Keratinocyte (primary cell): Measurements from ENCODE around the gene TRPV4. TPM values are rescaled to one million over a fixed set of nuclear protein-coding genes. Genes with fewer than 3 reads are reported as not detected.

ENCODE experiments used
- DNase-seq: peaks from one replicate; pipeline ENCODE4 v3.0.0-alpha.2; 2011; ENCODE audit warnings: low read depth, missing footprints, low spot score
- FAIRE-seq: peaks from 2 replicates; lab custom pipeline; 2011; peaks lifted over from hg19 to GRCh38; lab: Jason Lieb, UNC
- H2AFZ ChIP-seq: 2 replicates; pipeline ENCODE4 v1.6.0; 2012; ENCODE audit warnings: low read length, control low read depth, inconsistent platforms; ENCODE audit not compliant: control insufficient read depth
- H3K27ac ChIP-seq: 2 replicates; pipeline ENCODE4 v1.5.1; 2011; ENCODE audit warnings: low read length; ENCODE audit not compliant: control insufficient read depth, insufficient read depth
- H3K27me3 ChIP-seq: 3 replicates; pipeline ENCODE4 v1.6.0; 2011; ENCODE audit warnings: low read length; ENCODE audit not compliant: control insufficient read depth, insufficient read depth; ENCODE audit errors: extremely low read depth
- H3K36me3 ChIP-seq, 2 experiments: 2 replicates in 1 of 2; 3 replicates in 1 of 2; pipeline ENCODE4 v1.5.1; 2011; ENCODE audit warnings: low read length in 2 of 2, mild to moderate bottlenecking in 1 of 2; ENCODE audit not compliant: control insufficient read depth in 2 of 2, insufficient read depth in 2 of 2; ENCODE audit errors: extremely low read depth in 1 of 2
- H3K4me1 ChIP-seq: 3 replicates; pipeline ENCODE4 v1.5.1; 2011; ENCODE audit warnings: low read length; ENCODE audit not compliant: control insufficient read depth, insufficient read depth; ENCODE audit errors: extremely low read depth
- H3K4me2 ChIP-seq: 3 replicates; pipeline ENCODE4 v1.6.0; 2011; ENCODE audit warnings: low read depth, low read length; ENCODE audit not compliant: control insufficient read depth, insufficient read depth; ENCODE audit errors: extremely low read depth
- H3K4me3 ChIP-seq, 3 experiments: fragments of 200-600 bp in 1 of 3; sonication (generic) in 1 of 3; 2 replicates in 2 of 3; 3 replicates in 1 of 3; pipeline ENCODE4 v1.5.1; 2011 to 2016; ENCODE audit warnings: low read length in 3 of 3, mild to moderate bottlenecking in 3 of 3, control low read depth in 2 of 3, inconsistent platforms in 1 of 3, low read depth in 1 of 3, mixed read lengths in 1 of 3, mixed run types in 1 of 3, moderate library complexity in 1 of 3; ENCODE audit not compliant: control insufficient read depth in 2 of 3, insufficient read depth in 2 of 3; ENCODE audit errors: extremely low read depth in 1 of 3
- H3K79me2 ChIP-seq: 2 replicates; pipeline ENCODE4 v1.6.0; 2012; ENCODE audit warnings: low read length; ENCODE audit not compliant: control insufficient read depth, insufficient read depth
- H3K9ac ChIP-seq: 3 replicates; pipeline ENCODE4 v1.6.0; 2011; ENCODE audit warnings: low read length; ENCODE audit not compliant: control insufficient read depth, insufficient read depth; ENCODE audit errors: extremely low read depth
- H3K9me1 ChIP-seq: 3 replicates; pipeline ENCODE4 v1.6.0; 2011; ENCODE audit warnings: low read length; ENCODE audit not compliant: control insufficient read depth, insufficient read depth; ENCODE audit errors: extremely low read depth
- H3K9me3 ChIP-seq: 2 replicates; pipeline ENCODE4 v1.5.1; 2012; ENCODE audit warnings: low read depth, low read length; ENCODE audit not compliant: control insufficient read depth
- H4K20me1 ChIP-seq: 3 replicates; pipeline ENCODE4 v1.6.0; 2011; ENCODE audit warnings: low read length; ENCODE audit not compliant: control insufficient read depth, insufficient read depth; ENCODE audit errors: extremely low read depth
- CTCF ChIP-seq, 3 experiments: IDR thresholded peaks in 1 of 3; conservative IDR thresholded peaks in 1 of 3; optimal IDR thresholded peaks in 1 of 3; 2 replicates in 2 of 3; 3 replicates in 1 of 3; pipeline versions ENCODE3 to v1.5.1; 2011; ENCODE audit warnings: low read length in 3 of 3, mild to moderate bottlenecking in 3 of 3, moderate library complexity in 2 of 3, control low read depth in 1 of 3, inconsistent platforms in 1 of 3; ENCODE audit not compliant: insufficient read depth in 2 of 3; ENCODE audit errors: extremely low read depth in 1 of 3
- EZH2 ChIP-seq: IDR thresholded peaks from one replicate; pipeline ENCODE4 v1.6.1; 2012; ENCODE audit warnings: inconsistent platforms, mild to moderate bottlenecking, low read length, moderate library complexity
- dilution Hi-C: fragments of 300-500 bp; cut with MboI; formaldehyde crosslinking; loops from one replicate; pipeline ENCODE4 v1.7.0; 2020; ENCODE audit warnings: low sequenced_read_pairs; ENCODE audit not compliant: extremely low pct_ligation_motif_present
- polyA plus RNA-seq, 5 experiments: library from polyadenylated mRNA; depleted of rRNA in 3 of 5; stranded (reverse) in 3 of 5; stranded (forward) in 1 of 5; unstranded in 1 of 5; fragments of >200 nt; gene quantifications; 1 replicate in 1 of 5; 2 replicates in 3 of 5; 3 replicates in 1 of 5; pipeline versions ENCODE4 v1.2.1 to v1.2.3, GENCODE V29; 2011 to 2012; ENCODE audit warnings: missing spikeins in 2 of 5, low read depth in 1 of 5, low replicate concordance in 1 of 5
- small RNA-seq, 3 experiments: library from RNA; depleted of rRNA; stranded (forward); fragments of <200 nt; gene quantifications; one replicate each; pipeline ENCODE3, GENCODE V24; 2012; ENCODE audit warnings: low read depth in 3 of 3, low replicate concordance in 1 of 3; ENCODE audit not compliant: insufficient read length in 3 of 3

Gene TRPV4
- polyA plus RNA-seq, 1 donor (not counting 4 experiments of a cell fraction or from before 2014, with no cell fraction given), result 0.46 TPM

- no peaks in the 10 kb centered on the region for H3K36me3 ChIP-seq
- FAIRE-seq, result no peak
- TF ChIP-seq EZH2 (no peak), CTCF (optimal IDR thresholded peaks at IDR 0.05 in 1 of 3, IDR thresholded peaks at IDR 0.05 in 1 of 3, conservative IDR thresholded peaks at IDR 0.05 in 1 of 3; ENCODE audit: extremely low read depth in 1 of 3, insufficient read depth in 2 of 3, low read length in 3 of 3) (no peak)
- peaks cover 4% of the 10 kb centered on the region for H3K4me1 ChIP-seq
- H3K9me3 ChIP-seq, result no peaks in the 10 kb centered on the region
- no peak overlapping the region for H2AFZ ChIP-seq
- dilution Hi-C loops, result no loop called here
- no peaks in the 10 kb centered on the region for H3K27me3 ChIP-seq
- H3K9me1 ChIP-seq, result no peaks in the 10 kb centered on the region
- H3K4me3 ChIP-seq, result no peak overlapping the region
- H4K20me1 ChIP-seq, result peaks cover 3% of the 10 kb centered on the region
- no peak overlapping the region for H3K27ac ChIP-seq
- no peaks in the 10 kb centered on the region for H3K79me2 ChIP-seq
- no peak for DNase-seq
- peak overlapping the region; percentile 7 for H3K4me2 ChIP-seq
- no peak overlapping the region for H3K9ac ChIP-seq
Observed at GRCh38 chr12:109734219-109735000, 98.8 kb downstream of the TRPV4 start.

Small RNA genes within 50 kb of the gene (small RNA-seq; reads per million reads assigned to genes)
- gene MIR4497, result 0 reads per million in 3 experiments
- 0 reads per million in 3 experiments for gene RN7SL441P

Other genes starting within 250 kb of the TRPV4 start
- gene FAM222A, start 119.6 kb downstream of the TRPV4 start, polyA plus RNA-seq, result 0.05 to 0.24 TPM (median 0.06 TPM) in 3 replicates
- gene GLTP, start 47.1 kb upstream of the TRPV4 start, polyA plus RNA-seq, result 54.6 to 73.7 TPM (median 66.9 TPM) in 3 replicates
- 6.8 to 10.1 TPM (median 9.6 TPM) in 3 replicates for gene TCHP, start 66.9 kb upstream of the TRPV4 start, polyA plus RNA-seq
- 19.1 to 30.3 TPM (median 25.9 TPM) in 3 replicates for gene GIT2, start 163.0 kb upstream of the TRPV4 start, polyA plus RNA-seq
- gene ANKRD13A, start 166.0 kb upstream of the TRPV4 start, polyA plus RNA-seq, result 72.5 to 74.7 TPM (median 73.1 TPM) in 3 replicates
- gene C12orf76, start 215.1 kb upstream of the TRPV4 start, polyA plus RNA-seq, result 4.8 to 10.9 TPM (median 7.3 TPM) in 3 replicates